AG04449 (cell line): ENCODE data around the gene CD1D.

Experiments
- CTCF ChIA-PET: fragments of 350-600 bp; formaldehyde crosslinking; extraction: SDS; loops from one replicate; lab custom pipeline; 2021; ENCODE audit warnings: antibody characterized with exemption; lab: Yijun Ruan, JAX
- POLR2A ChIA-PET: fragments of 400-600, 350-600 bp; formaldehyde crosslinking; extraction: SDS; loops from one replicate; lab custom pipeline; 2020; ENCODE audit warnings: antibody characterized with exemption, inconsistent platforms; lab: Yijun Ruan, JAX
- DNase-seq: peaks from one replicate; pipeline ENCODE4 v3.0.0-alpha.2; 2010; ENCODE audit warnings: low read depth, low spot score
- H3K4me3 ChIP-seq: 2 replicates; pipeline ENCODE4 v1.5.1; 2011; ENCODE audit warnings: low read depth, mild to moderate bottlenecking, control low read depth, low read length
- CTCF ChIP-seq: IDR thresholded peaks from one replicate; pipeline ENCODE4 v1.5.1; 2011; ENCODE audit warnings: mild to moderate bottlenecking, moderate library complexity, low read length, control low read depth, inconsistent platforms; ENCODE audit not compliant: insufficient read depth; ENCODE audit errors: missing control alignments

CD1D gene

GRCh38 chr1:158179301-158180041 is 1.2 kb upstream of the CD1D start:
- H3K4me3 ChIP-seq: no peak overlapping the region
- TF ChIP-seq CTCF: no peak
- ChIA-PET POLR2A (no interaction called here), CTCF (interaction anchor here (1.9 to 2.2 kb wide), 2 partner anchors 10 to 24 kb away, joined by 5 to 8 read pairs; no protein-coding TSS in a partner anchor)
- no peak for DNase-seq

- no peak for TF ChIP-seq CTCF
- no peak for DNase-seq
- POLR2A ChIA-PET: no interaction called here
- no peak overlapping the region for H3K4me3 ChIP-seq
- CTCF ChIA-PET: no interaction called here
These were observed 855 bp downstream of the CD1D start for GRCh38 chr1:158181577-158181922.

- TF ChIP-seq CTCF: no peak
- DNase-seq: no peak
- ChIA-PET CTCF (no interaction called here), POLR2A (no interaction called here)
- H3K4me3 ChIP-seq: no peak overlapping the region
These were observed 5.1 kb downstream of the CD1D start for GRCh38 chr1:158185770-158186169.

- POLR2A ChIA-PET: no interaction called here
- CTCF ChIA-PET: no interaction called here
- TF ChIP-seq CTCF: no peak
These were observed 5.5 kb downstream of the CD1D start for GRCh38 chr1:158186180-158186579.

GRCh38 chr1:158188611-158189010 is 7.9 kb downstream of the CD1D start:
- H3K4me3 ChIP-seq: no peak overlapping the region
- TF ChIP-seq CTCF: no peak
- DNase-seq: no peak
- POLR2A ChIA-PET: no interaction called here
- CTCF ChIA-PET: interaction anchor here (1.7 to 2.1 kb wide), 2 partner anchors 10 to 16 kb away, joined by 5 to 8 read pairs; no protein-coding TSS in a partner anchor

More at GRCh38 chr1:158186180-158186579, 5.5 kb downstream of the CD1D start:
- H3K4me3 ChIP-seq: no peak overlapping the region
- no peak for DNase-seq

- ChIA-PET CTCF (interaction anchor here (1.7 to 2.1 kb wide), 2 partner anchors 11 to 14 kb away, joined by 5 to 8 read pairs; no protein-coding TSS in a partner anchor), POLR2A (no interaction called here)
- no peak for DNase-seq
- no peak for TF ChIP-seq CTCF
- no peak overlapping the region for H3K4me3 ChIP-seq
These were observed 8.9 kb downstream of the CD1D start for GRCh38 chr1:158189624-158190023.
